T-helper 17 cell (primary cell): ENCODE results near the gene PROKR1. TPM values are rescaled to one million over a fixed set of nuclear protein-coding genes. Genes with fewer than 3 reads are reported as not detected.

Source experiments
- ATAC-seq: fragments of 150-1000 bp; cut with Tn5 transposase; 2 replicates; pipeline ENCODE4 v1.10.0; 2021; ENCODE audit warnings: mild to moderate bottlenecking, moderate library complexity
- DNase-seq, 3 donors: peaks; one replicate each; pipeline versions ENCODE4 v3.0.0 to v3.0.0-alpha.2; 2020 to 2021
- H3K9me3 ChIP-seq: one replicate; pipeline ENCODE4 v1.7.0; 2013; ENCODE audit warnings: low read length, mild to moderate bottlenecking; ENCODE audit not compliant: control insufficient read depth, poor library complexity, severe bottlenecking
- H3K27ac Mint-ChIP-seq: one replicate; pipeline ENCODE4 v1.8.0; 2022; ENCODE audit warnings: mild to moderate bottlenecking, moderate library complexity, mixed read lengths
- H3K27me3 Mint-ChIP-seq: one replicate; pipeline ENCODE4 v1.8.0; 2022; ENCODE audit warnings: mixed read lengths
- H3K36me3 Mint-ChIP-seq: one replicate; pipeline ENCODE4 v1.8.0; 2022; ENCODE audit warnings: low read depth, mixed read lengths
- H3K4me1 Mint-ChIP-seq: one replicate; pipeline ENCODE4 v1.8.0; 2022; ENCODE audit warnings: mild to moderate bottlenecking, mixed read lengths
- H3K4me3 Mint-ChIP-seq: one replicate; pipeline ENCODE4 v1.8.0; 2022; ENCODE audit warnings: mild to moderate bottlenecking, moderate library complexity, mixed read lengths
- total RNA-seq, 4 donors: library from RNA in 2 of 4; stranded (reverse) in 2 of 4; gene quantifications; one replicate each; pipeline ENCODE4 v1.2.3 and lab custom pipeline; 2022 to 2026

Gene PROKR1
- total RNA-seq, 2 donors from 2014 or later: not detected

DNA sequence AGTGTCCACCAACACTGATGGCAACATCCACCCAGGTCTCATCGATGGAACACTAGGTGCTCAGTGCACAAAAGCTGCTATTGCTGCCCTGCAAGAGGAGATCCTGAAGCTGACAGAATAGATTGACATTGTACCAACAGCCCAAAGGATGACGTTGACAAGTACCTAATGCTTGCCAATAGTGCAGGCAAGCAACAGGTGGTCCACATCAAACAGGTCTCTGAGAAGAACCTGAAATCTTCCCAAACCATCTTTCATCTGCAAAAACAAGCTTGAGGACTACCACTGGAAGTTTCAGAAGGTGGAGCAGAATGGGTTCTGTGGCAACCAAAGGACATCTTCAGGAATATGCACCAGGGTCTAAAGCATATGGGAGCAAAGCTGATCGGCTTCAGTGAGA is 15.8 kb upstream of the PROKR1 start:
- no peak for DNase-seq
- Mint-ChIP-seq H3K4me1 (no peaks in the 10 kb centered on the region), H3K4me3 (no peak overlapping the region), H3K27me3 (no peaks in the 10 kb centered on the region), H3K36me3 (peaks cover 2% of the 10 kb centered on the region), H3K27ac (no peak overlapping the region)
- no peak for ATAC-seq
- H3K9me3 ChIP-seq: no peaks in the 10 kb centered on the region

GRCh38 chr2:68632021-68632420 is 11.4 kb upstream of the PROKR1 start:
- no peak for ATAC-seq
- Mint-ChIP-seq H3K4me1 (no peaks in the 10 kb centered on the region), H3K4me3 (no peak overlapping the region), H3K36me3 (no peaks in the 10 kb centered on the region), H3K27ac (no peak overlapping the region), H3K27me3 (peaks cover 30% of the 10 kb centered on the region)
- no peak for DNase-seq
- H3K9me3 ChIP-seq: no peaks in the 10 kb centered on the region

DNA sequence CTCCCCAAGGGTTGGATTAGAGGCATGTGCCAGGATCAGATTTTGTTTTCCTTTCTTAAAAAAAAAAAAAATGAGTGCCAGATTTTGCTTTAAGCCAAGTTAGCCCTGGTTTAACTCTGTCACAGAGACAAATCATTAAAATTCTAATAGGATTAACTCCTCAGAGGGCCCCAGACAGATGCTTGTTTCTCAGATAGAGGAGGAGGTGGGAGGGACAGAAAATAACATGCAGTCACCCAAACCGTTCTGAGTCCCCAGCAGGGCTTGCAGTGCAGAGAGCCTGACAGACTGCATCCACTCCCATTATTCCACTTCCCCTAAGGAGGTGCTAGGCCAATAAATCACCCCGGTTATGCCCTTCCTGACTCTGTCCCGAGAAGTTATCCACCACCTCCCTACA is 6.3 kb upstream of the PROKR1 start:
- DNase-seq: no peak
- ATAC-seq: no peak
- H3K4me1 Mint-ChIP-seq: no peaks in the 10 kb centered on the region
- H3K27ac Mint-ChIP-seq: no peak overlapping the region
- H3K9me3 ChIP-seq: peaks cover 2% of the 10 kb centered on the region
- H3K27me3 Mint-ChIP-seq: peaks cover 42% of the 10 kb centered on the region
- H3K36me3 Mint-ChIP-seq: peaks cover 2% of the 10 kb centered on the region
- no peak overlapping the region for H3K4me3 Mint-ChIP-seq

DNA sequence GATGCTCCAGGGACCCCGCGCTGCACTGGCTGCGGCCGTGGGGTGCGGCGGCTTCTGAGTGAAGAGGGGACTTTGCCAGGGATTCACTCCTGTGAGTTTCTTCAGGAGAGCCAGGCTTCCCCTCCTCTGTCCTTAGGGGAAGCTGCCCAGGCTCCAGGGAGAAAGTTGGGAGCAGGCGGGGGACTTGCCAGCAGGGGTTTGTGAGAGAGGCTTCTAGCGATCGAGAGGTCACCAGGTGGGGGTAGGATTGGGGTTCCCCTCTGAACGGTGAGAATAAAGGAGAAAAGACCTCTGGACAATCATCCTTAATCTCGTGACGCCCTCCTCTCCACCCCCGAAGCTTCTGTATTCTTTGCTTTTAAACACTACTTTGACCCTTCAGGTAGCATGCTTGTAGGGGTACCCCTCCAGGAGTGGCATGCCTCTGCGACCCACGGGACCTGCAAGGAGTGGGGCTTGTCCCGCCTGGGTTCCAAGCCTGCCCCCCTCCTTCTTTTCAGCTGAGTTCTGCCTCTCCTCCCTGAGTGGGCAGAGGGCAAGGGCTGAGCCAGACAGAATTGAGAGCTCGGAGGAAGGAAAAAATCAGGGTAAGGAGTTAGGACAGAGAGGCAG is 601 bp downstream of the PROKR1 start:
- H3K36me3 Mint-ChIP-seq: peaks cover 2% of the 10 kb centered on the region
- ATAC-seq (no peak), DNase-seq (no peak)
- peaks cover 66% of the 10 kb centered on the region for H3K27me3 Mint-ChIP-seq
- H3K9me3 ChIP-seq: peaks cover 3% of the 10 kb centered on the region
- H3K4me3 Mint-ChIP-seq: peak overlapping the region; percentile 53
- no peak overlapping the region for H3K27ac Mint-ChIP-seq
- no peaks in the 10 kb centered on the region for H3K4me1 Mint-ChIP-seq

GRCh38 chr2:68645523-68645922 is 2.1 kb downstream of the PROKR1 start:
- H3K27ac Mint-ChIP-seq: no peak overlapping the region
- no peak overlapping the region for H3K4me3 Mint-ChIP-seq
- no peak for DNase-seq
- peaks cover 6% of the 10 kb centered on the region for H3K4me1 Mint-ChIP-seq
- peaks cover 65% of the 10 kb centered on the region for H3K27me3 Mint-ChIP-seq
- peaks cover 3% of the 10 kb centered on the region for H3K36me3 Mint-ChIP-seq
- H3K9me3 ChIP-seq: peaks cover 3% of the 10 kb centered on the region
- ATAC-seq: no peak

DNA sequence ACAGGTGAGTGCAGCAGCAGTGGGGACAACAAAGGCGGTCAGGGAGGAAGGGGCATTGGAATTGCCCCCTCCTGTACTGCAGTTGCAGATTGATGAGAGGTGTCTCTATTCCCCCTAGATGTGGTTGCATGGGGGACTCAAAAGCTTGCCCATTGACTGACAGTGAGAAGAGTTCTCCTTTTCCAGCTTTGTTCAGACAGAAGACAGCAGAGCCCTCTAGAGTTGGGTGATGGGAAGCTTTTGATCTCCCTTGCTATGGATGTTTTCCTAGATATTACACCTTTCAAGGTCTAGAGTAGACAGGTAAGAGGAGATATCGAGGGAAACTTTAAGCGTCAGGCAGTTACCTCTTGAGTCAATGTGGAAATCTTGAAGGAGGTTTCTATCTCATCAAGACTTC is 2.9 kb downstream of the PROKR1 start:
- Mint-ChIP-seq H3K27ac (no peak overlapping the region), H3K4me3 (no peak overlapping the region), H3K36me3 (peaks cover 3% of the 10 kb centered on the region), H3K27me3 (peaks cover 60% of the 10 kb centered on the region), H3K4me1 (peaks cover 13% of the 10 kb centered on the region)
- peaks cover 3% of the 10 kb centered on the region for H3K9me3 ChIP-seq
- ATAC-seq: no peak
- DNase-seq: no peak

DNA sequence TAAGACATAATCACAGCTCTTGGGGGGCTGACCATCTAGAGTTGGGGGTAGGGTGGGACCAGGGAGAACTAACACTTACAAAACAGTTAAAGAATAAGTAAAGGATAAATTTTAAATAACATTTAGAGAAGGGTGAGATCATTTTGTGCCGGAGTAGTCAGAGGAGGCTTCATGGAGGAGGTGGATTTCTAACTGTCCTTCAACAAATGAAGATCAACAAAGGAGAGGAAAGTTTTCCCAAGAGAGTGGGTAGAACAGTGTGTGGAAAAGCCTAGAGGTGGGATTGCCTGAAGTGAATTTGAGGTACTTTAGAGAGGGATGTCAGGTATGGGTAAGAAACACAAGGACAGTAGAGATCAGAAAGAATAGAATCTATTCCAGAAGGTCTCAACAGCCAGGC is 7.3 kb downstream of the PROKR1 start:
- peaks cover 40% of the 10 kb centered on the region for H3K27me3 Mint-ChIP-seq
- H3K4me1 Mint-ChIP-seq: peaks cover 36% of the 10 kb centered on the region
- peaks cover 3% of the 10 kb centered on the region for H3K36me3 Mint-ChIP-seq
- no peak overlapping the region for H3K27ac Mint-ChIP-seq
- H3K4me3 Mint-ChIP-seq: no peak overlapping the region
- no peaks in the 10 kb centered on the region for H3K9me3 ChIP-seq
- ATAC-seq (no peak), DNase-seq (no peak)

- Mint-ChIP-seq H3K4me3 (peak overlapping the region; percentile 73), H3K27me3 (peaks cover 20% of the 10 kb centered on the region), H3K36me3 (peaks cover 3% of the 10 kb centered on the region), H3K27ac (peak overlapping the region; percentile 49), H3K4me1 (peaks cover 36% of the 10 kb centered on the region)
- ATAC-seq (no peak), DNase-seq (no peak)
- no peaks in the 10 kb centered on the region for H3K9me3 ChIP-seq
Observed at GRCh38 chr2:68653034-68653433, 9.7 kb downstream of the PROKR1 start.

DNA sequence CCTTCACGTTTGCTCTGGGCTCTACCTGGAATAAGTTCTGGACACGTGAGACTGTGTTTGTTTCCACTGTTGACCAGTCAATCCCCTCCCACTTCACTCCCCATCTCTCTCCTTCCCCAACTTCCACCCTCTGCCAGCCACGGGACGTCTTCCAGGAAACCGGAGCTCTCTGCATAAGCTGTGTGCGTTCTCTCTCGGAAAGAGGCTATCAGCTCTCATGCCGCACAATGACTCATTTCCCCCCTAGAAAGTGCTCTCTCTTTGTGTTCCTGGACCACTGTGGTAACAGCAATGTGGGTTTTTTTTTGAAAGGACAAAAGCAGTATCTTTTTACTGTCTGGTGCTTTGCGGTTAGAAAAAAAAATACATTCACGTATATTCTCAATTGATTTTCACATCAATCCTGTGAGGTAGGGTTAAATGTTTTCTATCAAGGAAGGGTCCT is 10.2 kb downstream of the PROKR1 start:
- Mint-ChIP-seq H3K27ac (peak overlapping the region; percentile 49), H3K4me1 (peaks cover 38% of the 10 kb centered on the region), H3K36me3 (peaks cover 3% of the 10 kb centered on the region), H3K4me3 (peak overlapping the region; percentile 73), H3K27me3 (peaks cover 20% of the 10 kb centered on the region)
- peak; percentile 81 for ATAC-seq
- DNase-seq: no peak
- no peaks in the 10 kb centered on the region for H3K9me3 ChIP-seq

- ATAC-seq: no peak
- H3K27me3 Mint-ChIP-seq: peaks cover 41% of the 10 kb centered on the region
Observed at GRCh38 chr2:68658266-68658665, 14.9 kb downstream of the PROKR1 start.

DNA sequence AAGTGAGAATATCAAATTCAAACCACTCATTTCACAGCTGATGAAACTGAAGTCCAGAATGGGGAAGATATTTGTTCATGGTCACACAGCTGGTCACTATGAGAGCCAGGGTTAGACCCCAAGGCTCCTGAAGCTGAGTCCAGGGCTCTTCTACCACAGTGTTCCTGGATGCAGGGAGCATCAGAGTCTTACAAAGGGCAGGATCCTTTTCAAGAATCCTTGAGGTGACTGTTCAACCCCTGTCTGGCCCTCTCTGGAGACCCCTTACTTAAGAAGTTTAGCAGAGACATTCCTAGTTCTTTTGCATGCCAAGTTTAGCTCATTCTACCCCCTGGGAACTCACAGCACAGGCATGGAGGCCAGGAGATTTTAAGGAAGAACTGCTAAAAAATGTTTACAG is 15.7 kb downstream of the PROKR1 start:
- no peak overlapping the region for H3K4me3 Mint-ChIP-seq
- H3K36me3 Mint-ChIP-seq: peaks cover 5% of the 10 kb centered on the region
- H3K4me1 Mint-ChIP-seq: peaks cover 9% of the 10 kb centered on the region
- H3K27ac Mint-ChIP-seq: no peak overlapping the region
- DNase-seq (no peak), ATAC-seq (no peak)
- H3K9me3 ChIP-seq: no peaks in the 10 kb centered on the region
- peaks cover 46% of the 10 kb centered on the region for H3K27me3 Mint-ChIP-seq

More at GRCh38 chr2:68658266-68658665, 14.9 kb downstream of the PROKR1 start:
- H3K27ac Mint-ChIP-seq: no peak overlapping the region
- DNase-seq: no peak
- peaks cover 16% of the 10 kb centered on the region for H3K4me1 Mint-ChIP-seq
- H3K36me3 Mint-ChIP-seq: peaks cover 3% of the 10 kb centered on the region
- H3K9me3 ChIP-seq: no peaks in the 10 kb centered on the region
- H3K4me3 Mint-ChIP-seq: no peak overlapping the region

DNA sequence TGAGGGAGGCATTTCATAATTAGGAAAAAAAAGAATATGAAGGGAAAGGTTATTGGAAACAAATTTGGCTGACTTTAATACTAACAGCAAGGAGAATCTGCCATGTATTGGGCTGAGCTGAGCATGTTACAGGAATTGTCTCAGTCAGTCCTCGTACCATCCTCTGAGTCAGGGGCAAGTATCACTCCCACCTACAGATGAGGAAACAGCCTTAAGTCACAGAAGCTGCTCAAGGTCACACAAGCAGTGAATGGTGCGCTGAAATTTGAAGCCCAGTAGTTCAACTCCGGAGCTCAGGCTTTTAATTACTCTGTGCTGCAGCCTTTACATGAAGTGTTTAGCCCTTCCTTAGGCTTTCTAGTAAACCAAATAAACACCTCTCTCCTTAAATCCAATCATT is 17.3 kb downstream of the PROKR1 start:
- ATAC-seq (no peak), DNase-seq (no peak)
- H3K27ac Mint-ChIP-seq: no peak overlapping the region
- H3K9me3 ChIP-seq: no peaks in the 10 kb centered on the region
- H3K4me3 Mint-ChIP-seq: no peak overlapping the region
- H3K4me1 Mint-ChIP-seq: peaks cover 3% of the 10 kb centered on the region
- peaks cover 7% of the 10 kb centered on the region for H3K36me3 Mint-ChIP-seq
- peaks cover 49% of the 10 kb centered on the region for H3K27me3 Mint-ChIP-seq

GRCh38 chr2:68662466-68662865 is 19.1 kb downstream of the PROKR1 start:
- Mint-ChIP-seq H3K36me3 (peaks cover 7% of the 10 kb centered on the region), H3K27ac (no peak overlapping the region), H3K4me3 (no peak overlapping the region), H3K27me3 (peaks cover 55% of the 10 kb centered on the region), H3K4me1 (peaks cover 3% of the 10 kb centered on the region)
- no peak for DNase-seq
- H3K9me3 ChIP-seq: no peaks in the 10 kb centered on the region
- ATAC-seq: no peak

GRCh38 chr2:68663371-68664156 is 20.2 kb downstream of the PROKR1 start:
- Mint-ChIP-seq H3K27me3 (peaks cover 48% of the 10 kb centered on the region), H3K36me3 (peaks cover 7% of the 10 kb centered on the region), H3K27ac (no peak overlapping the region), H3K4me1 (no peaks in the 10 kb centered on the region), H3K4me3 (no peak overlapping the region)
- no peak for ATAC-seq
- DNase-seq: no peak
- H3K9me3 ChIP-seq: no peaks in the 10 kb centered on the region
